ENCODE measurements around the gene MLLT3.

The MLLT3 gene

DNA sequence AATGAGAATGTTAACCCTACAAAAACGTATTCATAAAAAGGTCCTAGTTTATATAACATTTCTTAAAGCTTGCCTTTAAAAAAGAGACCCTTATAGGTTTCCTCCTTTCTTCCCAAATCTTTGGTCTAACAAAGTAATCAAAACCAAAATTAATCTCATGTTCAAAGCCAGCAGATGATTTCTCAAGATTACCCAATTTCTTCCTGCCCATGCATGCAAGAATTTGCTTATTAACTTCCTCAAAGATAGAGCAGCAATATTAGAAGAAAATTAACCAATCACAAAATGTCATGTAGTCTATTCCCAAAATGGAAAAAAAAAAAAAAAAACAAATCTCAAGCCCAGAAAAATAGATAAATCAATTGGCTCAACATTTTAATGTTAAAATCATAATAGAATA, 114.9 kb downstream of the MLLT3 start:
- no peak for DNase-seq

DNA sequence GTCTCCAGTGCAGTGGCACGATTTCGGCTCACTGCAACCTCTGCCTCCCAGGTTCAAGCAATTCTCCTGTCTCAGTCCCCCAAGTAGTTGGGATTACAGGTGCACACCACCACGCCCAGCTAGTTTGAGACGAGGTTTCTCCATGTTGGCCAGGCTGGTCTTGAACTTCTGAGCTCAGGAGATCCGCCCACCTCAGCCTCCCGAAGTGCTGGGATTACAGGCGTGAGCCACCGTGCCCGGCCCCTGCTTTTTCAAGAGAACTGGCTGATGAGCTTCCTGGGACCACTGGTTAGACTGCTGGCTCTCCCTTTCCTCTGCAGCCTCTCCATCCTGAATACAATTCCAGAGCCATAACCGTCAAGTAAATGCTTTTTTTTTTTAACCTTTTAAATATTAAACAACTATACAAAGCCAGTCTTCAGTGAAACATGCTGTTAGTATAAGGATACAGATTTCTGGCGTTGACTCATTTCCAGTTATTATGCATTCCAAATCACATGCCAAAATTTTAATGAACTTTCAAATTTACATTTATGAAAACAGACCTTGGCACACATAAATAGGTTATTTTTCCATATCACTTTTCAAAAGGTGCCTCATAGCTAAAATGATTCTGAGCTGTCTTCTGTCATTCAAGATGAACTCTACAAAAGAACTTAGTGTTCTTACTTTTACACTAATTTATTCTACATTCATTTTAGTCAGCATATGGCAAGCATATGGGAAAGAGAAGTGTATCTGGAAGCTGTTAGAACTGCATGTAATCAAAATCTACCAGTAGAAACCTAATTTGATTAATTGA, 116.0 kb downstream of the MLLT3 start:
- DNase-seq, result no peak

DNA sequence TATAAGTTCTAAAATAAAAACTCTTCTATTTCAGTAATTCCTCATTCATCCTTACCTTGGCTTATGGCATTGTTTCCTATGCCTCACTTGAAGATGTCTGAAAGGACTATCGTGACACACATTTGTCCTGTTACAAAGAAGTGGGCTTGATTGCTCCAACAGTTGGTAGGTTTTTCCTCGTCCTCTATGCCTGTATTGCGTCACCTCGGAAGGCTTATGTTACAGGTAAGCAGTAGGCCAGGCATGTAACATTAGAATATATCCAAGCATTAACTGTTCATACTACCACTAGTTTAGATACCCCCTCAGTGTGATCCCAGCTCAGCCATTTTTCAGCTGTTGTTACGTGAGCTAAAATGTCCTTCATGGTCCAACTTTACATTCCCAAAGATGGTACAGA, 116.7 kb downstream of the MLLT3 start:
- no peak for DNase-seq

DNA sequence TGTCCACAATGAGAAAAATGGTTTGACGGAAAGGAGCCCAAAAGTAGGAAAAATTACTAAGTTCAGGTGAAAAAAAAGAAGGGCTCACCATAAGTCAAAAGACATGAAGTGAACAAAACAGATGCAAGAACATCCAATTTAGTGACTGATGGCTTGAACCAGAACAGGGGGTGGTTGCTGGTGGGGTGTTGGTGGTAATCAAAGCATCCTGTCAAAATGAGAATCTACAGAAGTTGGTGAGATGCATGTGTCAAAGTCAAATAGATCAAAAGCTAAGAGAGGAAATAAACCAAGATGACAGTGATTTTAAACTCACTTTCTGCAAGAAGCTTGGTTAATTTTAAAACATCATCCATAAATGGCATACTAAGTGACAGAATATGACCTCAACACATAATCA, 117.4 kb downstream of the MLLT3 start:
- DNase-seq, result peak; percentile 17

DNA sequence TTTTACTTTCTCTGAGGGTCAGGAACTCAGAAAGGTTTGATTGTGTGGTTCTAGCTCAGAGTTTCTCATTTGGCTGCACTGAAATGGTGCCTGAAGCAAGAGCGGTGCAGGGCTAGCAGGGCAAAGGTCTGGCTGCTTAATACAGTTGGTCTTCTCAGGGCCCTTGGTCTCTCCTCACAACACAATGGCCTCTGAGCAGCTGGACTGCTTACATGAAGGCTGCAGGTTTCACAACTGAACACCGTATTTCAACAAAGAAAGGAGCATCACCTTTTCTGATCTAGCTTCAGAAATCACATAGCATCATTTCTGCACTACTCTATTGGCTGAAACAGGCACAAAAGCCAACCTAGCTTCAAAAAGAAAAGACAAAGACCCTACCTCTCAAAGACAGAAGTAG, 122.2 kb downstream of the MLLT3 start:
- DNase-seq, result no peak

DNA sequence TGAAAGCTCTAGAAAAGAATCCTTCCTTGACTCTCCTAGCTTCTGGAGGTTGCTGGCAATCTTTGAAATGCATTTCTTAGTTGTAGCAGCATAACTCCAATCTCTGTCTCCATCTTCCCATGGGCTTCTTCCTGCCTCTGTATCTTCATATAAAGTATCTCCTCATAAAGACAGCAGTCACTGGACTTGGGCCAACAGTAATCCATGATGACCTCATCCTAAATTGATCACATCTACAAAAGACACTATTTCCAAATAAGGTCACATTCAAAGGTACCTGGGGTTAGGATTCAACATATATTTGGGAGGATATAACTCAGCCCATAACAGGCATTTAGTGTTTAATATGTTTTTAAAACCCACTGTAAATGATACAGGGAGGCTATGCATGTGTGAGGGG, 123.3 kb downstream of the MLLT3 start:
- no peak for DNase-seq

DNA sequence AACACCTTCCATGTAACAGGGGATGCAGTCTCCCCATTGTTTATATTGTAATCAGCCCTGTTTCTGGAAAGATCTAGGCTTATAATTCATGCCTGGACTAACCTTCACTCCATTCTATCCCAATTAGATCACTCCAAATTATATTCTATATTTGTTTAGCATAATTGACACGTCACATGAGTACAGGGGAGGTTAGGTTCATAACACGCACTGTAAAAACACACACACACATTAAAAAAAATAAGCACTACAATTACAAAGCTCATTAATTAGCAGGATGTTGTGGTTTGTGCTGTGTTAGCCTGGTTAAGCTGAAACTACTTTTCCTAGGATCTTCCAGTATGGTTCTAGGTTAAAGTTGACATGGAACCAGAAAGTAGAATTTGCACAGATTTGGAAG, 126.0 kb downstream of the MLLT3 start:
- DNase-seq, result no peak

DNA sequence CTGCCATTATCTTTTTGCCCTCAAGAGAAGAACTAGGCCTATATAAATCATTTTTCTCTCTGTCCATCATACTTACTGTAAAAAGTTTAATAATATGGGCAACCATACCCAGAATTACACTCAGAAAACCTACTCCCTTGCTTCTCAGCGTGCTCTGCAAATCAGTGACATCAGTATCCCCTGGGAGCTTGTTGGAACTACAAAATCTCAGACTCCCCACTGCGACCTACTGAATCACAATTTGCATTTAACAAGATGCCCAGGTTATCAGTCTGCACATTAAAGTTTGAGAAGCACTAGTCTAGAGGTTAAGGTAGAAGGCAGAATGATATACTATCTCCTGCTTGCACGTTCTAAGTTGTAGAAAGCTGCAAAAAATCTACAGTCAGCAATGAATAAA, 127.2 kb downstream of the MLLT3 start:
- DNase-seq, result no peak

DNA sequence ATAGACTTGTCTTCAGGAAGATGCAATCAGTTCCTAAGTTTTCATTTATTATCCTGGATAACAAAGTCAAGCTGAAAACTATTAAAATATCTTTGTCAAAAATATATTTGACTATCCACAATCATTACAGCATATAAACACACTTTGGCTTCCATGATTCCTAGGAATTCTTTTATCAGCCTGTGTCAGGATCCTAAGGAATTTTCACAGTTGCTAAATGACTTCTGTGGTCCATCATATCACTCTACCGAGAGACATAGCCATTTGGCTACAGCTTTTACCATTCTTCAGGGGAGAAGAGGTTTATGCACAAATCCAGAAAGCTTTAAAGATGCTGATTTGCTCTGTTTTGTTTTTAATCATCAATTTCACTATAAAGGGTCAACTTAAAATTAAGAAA, 128.3 kb downstream of the MLLT3 start:
- no peak for DNase-seq

DNA sequence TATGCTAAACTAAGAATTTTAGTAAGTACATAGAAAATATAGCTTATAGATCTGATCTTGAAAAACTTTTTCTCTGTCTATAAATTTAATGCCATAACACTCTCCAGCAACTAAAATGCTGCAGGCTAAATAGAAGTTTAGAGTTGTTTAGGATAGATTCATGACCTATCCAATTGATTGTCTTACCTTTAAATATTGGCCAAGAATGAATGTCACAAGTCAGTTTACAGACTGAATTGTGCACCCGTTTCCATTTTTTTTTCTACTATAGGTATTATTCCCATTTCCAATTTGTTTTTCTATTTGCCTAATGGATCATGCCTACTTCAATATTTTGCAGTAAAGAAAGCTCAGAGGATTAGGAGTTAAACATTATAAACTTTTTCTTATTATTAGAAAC, 129.5 kb downstream of the MLLT3 start:
- no peak for DNase-seq

DNA sequence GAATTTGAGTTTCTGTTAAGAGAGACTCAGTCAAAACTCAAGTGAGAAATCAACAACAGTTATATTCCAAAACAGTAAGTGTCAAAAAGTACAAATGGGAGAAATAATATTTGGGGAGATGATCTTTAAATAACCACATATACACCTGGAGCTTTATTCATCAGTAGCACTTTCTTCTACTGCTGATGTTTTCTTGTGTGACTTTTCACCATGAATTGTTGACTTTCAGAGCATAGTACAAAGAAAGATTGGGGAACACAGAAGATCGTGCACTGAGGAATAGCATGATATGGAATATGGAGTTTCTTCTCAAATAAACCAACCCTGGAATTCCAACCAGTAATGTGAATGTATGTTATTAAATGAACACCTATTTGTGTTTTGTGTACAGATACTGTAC, 130.7 kb downstream of the MLLT3 start:
- DNase-seq, result no peak

DNA sequence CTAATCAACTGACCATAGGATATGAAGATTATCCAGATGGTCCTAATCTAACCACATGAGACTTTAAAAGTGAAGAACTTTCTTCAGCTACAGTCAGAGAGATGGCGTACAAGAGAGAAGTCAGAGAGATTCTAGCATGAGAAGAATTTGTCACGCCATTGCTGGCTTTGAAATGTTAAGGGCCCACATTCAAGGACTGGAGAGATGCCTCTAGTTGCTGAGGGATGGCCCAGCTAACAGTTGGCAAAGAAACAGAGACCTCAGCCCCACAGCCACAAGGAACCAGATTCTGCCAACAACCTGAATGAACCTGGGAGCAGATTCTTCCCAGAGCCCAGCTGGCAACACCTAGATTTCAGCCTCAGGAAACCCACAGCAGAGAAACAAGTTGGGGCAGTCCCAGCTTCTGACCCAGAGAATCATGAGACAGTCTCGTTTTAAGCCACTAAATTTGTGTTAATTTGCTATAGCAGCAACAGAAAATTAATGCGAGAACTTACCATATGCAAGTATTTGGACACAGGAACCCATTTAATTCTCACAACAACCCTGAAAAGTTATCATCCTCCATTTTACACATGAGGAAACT, 132.0 kb downstream of the MLLT3 start:
- no peak for DNase-seq

DNA sequence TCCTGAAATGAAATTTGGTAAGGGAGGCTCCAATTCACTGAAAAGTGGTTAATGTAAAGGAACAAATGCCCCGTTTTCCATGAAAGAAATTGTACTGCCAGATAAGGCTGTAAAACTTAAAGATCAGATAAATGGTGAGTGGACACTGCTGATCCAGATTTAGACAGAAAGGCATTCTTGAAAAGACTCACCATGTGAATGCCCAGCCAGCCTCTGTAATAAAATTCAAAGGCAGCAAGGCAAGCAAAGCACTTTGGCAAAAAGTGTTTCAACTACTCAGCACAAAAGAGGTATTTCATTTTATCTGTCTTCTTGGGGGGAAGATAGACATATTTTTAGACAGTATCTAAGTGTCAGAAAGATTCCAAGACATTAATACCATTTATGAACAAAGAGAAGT, 133.6 kb downstream of the MLLT3 start:
- no peak for DNase-seq

DNA sequence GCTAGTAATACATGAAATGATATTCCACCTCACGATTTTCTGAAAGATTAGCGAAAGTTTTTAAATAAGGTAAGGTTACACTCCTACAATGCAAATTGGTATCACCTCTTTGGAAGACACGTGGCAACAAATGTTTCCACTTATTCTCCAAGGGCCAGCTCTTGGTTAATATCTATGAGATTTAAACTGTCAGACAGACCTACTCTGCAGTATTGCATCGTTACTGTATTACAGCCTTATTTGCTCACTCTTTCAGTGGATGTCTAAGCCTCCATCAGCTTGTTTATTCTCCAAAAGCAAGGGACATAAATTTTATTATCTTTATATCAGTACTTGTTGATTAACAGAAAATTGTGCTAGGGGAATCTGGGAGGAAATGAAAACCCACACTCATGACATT, 135.7 kb downstream of the MLLT3 start:
- no peak for DNase-seq

DNA sequence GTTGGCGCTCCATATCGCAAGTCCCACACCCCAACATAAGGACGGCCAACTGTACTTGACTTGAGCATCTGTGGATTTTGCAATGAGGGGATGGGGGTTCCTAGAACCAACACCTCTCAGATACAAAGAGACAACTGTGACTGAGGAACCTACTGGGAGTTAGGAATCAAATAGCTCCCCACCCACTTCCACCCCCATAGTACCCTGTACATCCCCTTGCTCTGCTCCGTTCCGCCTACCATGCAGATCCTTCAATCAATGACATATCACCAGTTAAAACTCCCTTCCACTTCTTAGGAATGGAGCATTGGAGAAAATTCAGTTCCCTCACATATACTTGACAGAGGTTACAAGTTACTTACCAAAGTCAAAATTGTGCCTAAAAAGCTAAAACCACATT, 140.9 kb downstream of the MLLT3 start:
- DNase-seq, result no peak

DNA sequence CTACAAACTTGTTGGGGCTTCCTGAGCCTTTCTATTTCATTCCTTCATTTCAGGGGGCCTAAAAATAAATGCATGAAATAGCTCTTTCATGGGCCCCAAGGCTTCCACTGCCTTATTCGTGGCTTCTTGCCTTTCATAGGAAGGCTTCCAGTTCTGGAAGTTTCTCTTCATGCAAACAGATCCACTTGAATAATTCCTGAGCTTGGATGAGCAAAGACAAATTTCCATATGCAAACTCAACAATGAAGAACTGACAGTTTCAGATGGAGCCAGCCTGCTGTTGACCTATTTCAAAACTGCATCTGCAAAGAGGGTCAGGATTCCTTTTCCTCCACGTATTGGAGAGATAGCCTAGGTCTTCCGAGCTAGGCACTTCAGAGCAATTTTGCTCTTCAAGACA, 142.1 kb downstream of the MLLT3 start:
- DNase-seq, result no peak

DNA sequence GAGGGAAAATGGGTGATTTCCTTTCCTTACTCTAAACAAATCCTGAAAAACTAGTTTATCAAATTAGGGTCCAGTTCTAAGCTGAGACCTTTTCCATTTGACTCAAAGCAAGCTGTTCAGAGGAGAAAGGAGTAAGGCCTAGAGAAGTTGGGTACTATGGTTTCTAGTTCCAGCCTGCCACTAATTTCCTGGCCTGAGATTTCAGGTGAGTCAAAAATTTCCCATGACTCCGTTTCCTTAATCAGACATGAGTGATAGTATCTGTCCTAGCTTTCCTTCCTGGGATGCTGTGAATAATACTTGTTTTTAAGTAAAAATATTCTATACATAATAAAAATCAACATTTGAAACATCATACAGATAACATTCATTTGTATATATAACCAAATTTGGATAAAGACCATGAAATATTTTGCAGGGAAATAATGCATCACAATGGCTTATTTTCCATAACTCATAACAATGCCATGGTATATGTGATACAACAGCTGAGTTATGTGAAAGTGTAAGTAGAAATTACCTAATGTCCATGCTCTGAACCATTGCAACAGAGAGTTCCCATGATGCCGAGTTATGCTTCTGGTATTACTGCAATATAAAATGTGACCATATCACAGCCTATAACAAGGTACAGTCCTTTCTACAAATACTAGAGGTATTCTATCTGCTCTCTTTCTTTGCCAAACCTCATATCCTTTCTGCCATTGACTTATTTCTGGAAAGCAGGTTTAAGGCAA, 142.7 kb downstream of the MLLT3 start:
- no peak for DNase-seq

DNA sequence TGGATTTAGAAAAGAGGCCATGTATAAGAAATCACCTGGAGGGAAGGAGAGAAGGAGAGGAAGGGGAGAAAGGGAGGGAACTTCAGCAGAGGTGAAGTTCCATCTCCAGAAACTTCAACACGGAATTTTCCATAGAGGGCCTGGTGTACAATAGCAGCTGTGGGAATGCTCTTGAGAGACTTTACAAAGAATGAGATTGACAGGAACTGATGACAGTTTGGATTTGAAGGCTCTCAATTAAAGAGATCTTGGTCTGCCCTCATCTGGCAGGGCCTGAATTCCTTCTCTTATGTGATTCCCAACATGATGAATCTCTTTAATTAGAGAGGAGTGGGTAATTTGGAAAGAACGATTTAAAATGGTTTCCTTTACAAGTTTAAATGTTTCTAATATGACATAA, 143.5 kb downstream of the MLLT3 start:
- no peak for DNase-seq

DNA sequence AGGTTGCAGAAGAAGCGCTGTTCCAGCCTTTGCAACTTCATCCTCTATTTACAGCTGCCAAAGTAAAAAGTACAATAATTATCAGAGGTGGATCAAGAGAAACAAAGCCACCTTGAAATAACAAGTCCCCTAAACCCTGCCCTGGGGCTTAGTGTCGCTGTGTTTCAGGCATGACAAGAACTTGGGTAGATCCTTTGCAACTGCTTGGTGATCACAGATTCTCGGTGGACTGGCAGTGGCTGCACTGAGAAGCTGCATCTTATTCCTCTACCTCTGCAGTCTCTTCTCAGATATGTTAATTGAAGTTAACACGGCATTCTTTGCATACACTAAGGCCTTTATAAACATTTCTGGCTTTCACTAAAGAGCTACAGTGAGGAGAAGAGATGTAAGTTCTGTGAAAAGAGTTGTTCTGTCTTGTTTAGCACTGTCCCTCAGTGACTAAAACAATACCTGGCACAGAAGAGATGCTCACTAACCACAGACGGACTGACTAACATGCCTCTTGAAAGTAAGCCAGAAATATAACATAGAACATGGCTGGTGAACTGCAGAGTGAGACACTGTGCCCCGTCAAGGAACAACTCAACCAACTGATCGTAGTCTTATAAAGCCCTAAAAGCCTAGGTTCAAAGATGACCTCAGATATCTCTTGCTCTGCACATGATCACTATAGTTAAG, 144.2 kb downstream of the MLLT3 start:
- no peak for DNase-seq

DNA sequence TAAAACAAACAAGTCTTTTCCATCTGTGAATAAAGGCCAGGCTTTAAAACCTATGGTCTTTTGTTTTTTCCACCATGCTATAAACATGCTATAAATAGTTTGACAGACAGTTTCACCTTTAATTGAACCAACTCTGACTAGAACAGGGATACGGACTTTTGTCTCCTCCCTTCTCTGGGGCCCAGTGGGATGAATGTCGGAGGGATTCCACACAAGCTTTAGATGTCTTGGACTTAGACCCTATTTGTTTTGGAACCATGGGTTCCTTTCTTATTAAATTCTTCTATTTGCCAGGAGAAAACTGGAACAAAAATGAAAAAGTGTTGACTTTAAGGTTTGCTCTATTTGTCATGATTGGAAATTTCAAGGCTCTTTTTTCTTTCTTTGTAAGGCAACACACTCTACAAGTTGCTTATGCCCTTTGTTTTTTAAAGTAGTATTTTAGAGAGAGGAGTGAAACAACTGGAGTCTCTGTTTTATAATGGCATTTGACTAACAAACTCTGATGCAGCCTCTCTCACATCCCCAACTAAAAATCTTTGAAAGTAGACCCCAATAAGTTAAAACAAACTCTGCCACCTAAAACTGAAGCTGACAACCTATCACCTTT, 145.3 kb downstream of the MLLT3 start:
- DNase-seq, result no peak

DNA sequence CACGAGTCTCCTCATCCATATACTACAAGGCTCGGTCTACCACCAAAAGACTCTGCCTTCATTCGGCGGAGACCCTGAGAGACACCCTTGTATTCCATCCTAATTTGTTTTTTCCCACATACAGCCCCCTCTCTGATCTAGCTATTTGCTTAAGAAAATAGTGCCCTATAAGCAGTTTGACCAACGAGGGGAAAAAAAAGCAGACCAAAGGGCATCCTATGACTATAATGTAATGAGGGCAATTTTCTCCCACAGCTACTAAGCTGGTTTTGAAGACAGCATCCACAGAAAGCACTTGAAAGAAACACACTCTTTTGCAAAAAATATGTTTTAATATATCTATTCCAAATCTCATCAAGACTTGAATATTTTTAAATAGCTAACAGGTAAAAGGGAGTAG, 147.8 kb downstream of the MLLT3 start:
- no peak for DNase-seq

DNA sequence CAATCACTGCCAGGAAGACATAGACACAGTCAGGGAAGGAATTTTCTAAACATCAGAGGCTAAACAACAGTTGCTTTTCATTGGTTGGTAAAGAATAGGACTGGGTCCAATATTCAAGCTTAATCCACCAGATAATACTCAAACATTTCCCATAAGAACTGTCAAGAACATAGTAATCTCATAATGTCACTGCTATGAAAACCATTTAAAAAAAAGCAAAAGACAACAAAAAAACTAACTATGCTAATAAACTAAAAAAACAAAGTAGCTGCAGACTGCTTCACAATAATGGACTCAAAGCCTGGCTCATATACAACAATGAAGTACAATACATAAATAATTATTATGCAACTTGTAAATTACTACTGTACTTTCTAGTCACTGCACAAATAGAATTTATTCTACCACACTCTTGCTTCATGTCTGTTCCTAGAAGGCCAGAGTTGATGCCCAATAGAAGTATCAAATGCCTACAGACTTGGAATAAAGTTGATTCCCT, 148.7 kb downstream of the MLLT3 start:
- no peak for DNase-seq
